NCI-H1092 (cell line): Measurements from ENCODE around the gene RPS6KC1.
"Not testable (repeated sequence)": the region's sequence is repeated elsewhere in the genome, so short reads cannot be mapped to it uniquely, and the experiment has no call there.

Source experiments
- DNase-seq: peaks from one replicate; lab custom pipeline; 2025; lab: John Stamatoyannopoulos, UW

The RPS6KC1 gene

DNA sequence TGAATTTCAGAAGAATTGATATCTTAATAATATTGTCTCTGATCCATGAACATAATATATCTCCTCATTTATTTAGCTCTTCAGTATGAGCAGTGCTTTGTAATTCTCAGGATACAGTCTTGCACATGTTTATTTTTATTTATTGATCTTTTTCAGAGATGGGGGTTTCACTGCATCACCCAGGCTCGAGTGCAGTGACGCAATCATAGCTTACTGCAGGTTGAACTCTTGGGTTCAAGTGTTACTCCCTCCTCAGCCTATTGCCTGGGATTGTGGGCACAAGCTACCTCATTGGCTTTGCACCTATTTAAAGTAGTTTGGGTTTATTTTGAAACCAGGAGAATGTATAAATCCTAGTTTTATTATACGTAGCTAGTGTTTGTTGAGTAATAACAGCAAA lies 4.7 kb downstream of the RPS6KC1 start:
- no peak for DNase-seq

GRCh38 chr1:213057264-213058059 lies 6.4 kb downstream of the RPS6KC1 start:
- no peak for DNase-seq

- no peak for DNase-seq
These were observed 9.8 kb downstream of the RPS6KC1 start for GRCh38 chr1:213060836-213061235.

- no peak for DNase-seq
These were observed 10.2 kb downstream of the RPS6KC1 start for GRCh38 chr1:213061263-213061662.

DNA sequence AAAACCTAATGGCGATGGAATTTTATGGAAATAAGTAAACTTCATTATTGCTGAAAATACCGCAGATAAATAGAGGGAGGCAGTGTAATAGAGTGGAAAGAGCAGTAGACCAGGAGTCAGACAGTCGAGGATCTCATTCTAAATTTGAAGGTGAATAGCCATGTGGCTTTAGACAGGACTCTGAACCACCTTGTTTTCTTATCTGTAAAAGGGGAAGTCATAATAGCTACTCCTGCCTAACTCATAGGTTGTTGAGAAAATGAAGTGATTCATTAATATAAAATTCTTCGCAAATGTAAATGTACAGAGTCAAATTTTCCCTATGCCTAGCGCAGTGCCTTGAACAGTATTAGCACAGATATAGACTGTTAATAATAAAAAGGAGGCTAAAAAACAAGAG lies 14.8 kb downstream of the RPS6KC1 start:
- no peak for DNase-seq

- no peak for DNase-seq
These were observed 15.3 kb downstream of the RPS6KC1 start for GRCh38 chr1:213066363-213066762.

DNA sequence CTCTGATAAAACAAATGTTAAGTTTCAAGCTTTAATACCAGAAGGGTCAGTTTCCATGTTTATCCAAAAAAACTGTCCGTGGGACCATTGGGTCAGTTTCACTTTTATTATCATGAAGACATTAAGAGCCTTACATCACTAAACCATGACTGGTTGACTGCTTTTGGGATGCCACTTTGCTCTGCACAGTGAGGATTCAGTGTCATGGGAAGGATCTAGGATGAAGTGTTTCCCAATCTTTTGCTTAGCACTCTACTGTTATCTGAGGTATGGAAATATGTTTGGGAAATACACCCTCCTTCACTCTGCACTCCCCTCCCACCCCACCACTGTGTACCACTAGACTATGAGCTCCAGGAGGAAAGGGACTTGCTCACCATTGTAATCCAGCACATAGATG lies 16.3 kb downstream of the RPS6KC1 start:
- DNase-seq = no peak

DNA sequence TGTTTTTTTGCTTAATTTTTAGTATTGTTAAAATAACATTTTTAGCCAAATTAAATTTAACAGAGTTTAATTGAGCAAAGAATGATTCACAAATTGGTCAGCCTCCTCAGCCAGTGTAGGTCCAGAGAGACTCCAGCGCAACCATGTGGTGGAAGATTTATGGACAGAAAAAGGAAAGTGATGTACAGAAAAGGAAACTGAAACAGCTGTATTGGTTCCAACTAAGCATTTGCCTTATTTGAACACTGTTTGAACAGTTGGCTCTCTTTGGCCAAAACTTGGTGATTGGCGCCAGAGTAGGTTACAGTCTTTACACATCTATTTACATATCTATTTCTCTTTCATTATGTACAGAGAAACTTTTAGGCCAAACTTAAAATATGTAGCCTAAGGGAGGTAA lies 19.4 kb downstream of the RPS6KC1 start:
- DNase-seq = no peak

- DNase-seq = no peak
These were observed 24.7 kb downstream of the RPS6KC1 start for GRCh38 chr1:213075725-213076124.

DNA sequence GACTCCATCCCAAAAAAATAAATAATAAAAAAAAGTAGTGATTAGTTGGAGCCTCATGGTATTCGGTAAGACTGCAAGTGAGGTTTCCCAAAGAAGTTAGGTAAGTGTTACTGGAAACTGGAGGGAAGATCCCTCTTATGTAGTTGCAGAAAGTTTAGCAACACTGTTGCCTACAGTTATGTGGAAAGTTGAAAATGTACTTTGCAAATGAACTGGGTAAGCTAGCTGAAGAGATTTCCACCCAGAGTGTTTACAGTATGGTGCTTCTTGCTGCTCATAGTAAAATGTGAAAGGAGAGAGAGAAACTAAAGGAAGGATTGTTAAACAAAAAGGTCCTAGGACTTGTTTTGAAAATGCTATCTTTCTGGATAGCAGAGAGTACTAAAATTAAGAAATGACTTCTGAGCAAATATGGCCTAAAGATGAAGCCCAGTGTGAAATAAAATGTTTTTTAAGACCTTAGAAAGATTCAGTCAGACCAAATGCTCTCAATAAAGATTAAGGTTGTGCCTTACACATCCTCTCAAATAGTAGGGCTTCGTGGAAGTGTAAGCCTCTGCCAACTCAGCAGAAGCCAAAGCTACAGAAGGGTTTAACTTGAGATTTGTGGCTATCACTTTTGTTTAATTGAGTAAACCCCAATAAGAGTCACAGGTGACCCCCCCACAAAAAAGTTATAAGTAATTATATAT lies 31.5 kb downstream of the RPS6KC1 start:
- no peak for DNase-seq

DNA sequence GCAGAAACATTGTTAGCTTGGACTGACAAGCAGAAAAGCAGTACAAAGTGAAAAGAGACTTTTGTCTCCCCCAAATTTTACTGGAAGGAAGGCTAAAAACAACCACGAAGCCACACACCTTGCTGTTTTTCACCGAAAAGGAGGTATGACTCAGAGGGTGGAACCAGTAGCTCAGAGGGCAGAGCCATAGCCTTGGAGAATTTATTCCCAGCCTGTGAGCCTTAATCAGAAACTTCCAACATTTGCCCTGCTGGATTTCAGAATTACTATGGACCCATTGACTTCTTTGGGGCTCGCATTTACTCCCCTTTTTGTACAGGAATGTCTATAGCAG lies 32.0 kb downstream of the RPS6KC1 start:
- no peak for DNase-seq

DNA sequence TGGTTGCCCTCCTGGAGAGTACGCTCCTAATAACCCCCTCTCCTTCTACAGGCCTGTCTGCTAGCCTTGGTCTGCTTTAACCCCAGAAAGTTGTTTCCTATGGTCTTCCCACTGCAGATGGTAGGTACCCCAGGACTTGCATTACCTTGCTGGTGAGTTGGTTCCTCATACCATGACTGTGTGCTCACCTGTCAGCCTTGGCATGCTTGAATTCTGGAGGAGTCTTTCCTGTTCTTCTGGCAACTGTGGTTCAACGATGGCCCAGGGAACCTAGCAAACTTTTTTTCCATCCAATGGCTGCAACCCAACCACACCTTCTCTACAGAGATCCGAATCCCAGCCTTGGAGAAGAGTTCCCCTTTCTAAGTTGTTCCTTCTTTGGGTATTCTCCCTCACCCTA lies 36.9 kb downstream of the RPS6KC1 start:
- no peak for DNase-seq

- no peak for DNase-seq
These were observed 39.1 kb downstream of the RPS6KC1 start for GRCh38 chr1:213089924-213090677.

GRCh38 chr1:213094446-213094845 lies 43.4 kb downstream of the RPS6KC1 start:
- no peak for DNase-seq

GRCh38 chr1:213095467-213095866 lies 44.4 kb downstream of the RPS6KC1 start:
- DNase-seq = no peak

DNA sequence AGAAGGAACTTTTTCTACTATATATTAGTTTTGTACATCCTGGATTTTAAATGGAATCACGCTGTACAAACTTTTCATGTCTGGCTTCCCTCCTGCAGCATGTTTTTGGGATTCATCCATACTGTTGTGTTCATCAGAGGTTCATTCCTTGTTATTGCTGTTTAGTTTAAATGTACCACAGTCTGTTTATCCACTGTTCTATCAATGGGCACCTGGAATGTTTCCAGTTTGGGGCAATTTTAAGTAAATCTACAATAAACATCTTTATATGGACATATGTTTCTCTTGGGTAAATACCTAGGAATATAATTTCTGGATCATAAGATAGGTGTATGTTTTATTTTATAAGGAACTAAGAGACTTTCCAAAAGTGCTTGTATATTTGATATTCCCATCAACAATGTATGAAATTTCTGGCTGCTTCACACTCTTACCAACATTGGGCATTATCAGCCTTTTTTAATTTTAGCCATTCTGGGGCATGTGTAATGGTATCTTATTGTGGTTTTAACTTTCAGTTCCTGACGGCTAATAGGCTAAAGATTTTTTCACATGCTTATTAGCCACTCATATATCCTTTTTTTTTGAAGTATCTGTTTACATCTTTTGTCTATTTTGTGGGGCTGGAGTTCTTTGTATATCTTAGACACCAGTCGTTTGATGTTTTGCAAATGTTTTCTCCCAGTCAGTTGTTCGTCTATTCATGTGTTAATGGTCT lies 48.8 kb downstream of the RPS6KC1 start:
- no peak for DNase-seq

DNA sequence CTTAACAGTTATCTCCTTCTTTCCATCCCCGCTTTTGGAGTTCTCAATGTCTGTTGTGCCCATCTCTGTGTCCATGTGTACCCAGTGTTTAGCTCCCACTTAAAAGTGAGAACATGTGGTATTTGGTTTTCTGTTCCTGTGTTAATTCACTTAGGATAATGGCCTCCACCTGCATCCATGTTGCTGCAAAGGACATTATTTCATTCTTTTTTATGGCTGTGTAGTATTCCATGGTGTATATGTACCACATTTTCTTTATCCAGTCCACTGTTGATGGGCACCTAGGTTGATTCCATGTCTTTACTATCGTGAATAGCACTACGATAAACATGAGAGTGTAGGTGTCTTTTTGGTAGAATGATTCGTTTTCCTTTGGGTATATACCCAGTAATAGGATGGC lies 49.5 kb downstream of the RPS6KC1 start:
- not testable (repeated sequence) for DNase-seq

DNA sequence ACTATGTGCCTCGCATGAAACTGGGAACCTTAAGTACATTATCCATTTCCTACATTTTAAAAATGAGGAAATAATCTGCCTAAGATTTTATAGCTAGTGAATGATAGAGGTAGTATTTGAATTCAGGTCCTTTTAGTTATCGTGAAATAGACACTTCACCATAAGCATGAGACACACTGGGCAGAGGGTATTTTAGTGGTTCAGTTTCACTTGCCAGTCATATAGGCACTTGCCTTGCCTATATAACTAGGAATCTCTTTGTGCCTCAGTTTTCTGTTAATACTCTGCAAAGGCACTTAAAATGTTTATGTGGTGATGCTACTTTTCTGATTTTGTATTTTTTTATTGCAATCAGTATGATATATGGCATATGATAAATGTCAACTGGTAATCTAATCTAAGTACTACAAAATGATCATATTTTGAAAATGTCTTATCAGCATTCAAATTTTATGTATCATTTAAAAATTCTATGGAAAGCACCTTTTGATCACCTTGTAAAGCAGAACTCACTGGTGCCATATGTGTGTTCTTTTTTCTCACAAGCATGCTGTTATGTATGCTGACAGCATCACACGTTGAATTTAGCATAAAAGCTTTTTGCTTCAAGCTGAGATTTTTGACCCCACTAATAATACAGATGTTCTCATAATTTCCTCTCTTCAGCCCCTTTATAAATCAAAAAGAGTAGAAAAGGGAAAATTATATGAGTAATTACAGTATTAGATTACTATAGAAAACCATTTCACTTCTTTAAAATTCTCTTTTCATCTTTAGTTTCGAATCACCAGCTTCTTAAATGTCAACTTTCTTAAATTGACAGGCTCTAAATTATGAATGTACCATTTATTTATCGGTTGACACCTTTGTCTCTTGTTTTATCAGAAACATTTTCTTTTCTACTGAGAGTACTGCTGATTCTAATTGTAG lies 52.6 kb downstream of the RPS6KC1 start:
- no peak for DNase-seq

GRCh38 chr1:213104604-213105003 lies 53.6 kb downstream of the RPS6KC1 start:
- no peak for DNase-seq

- no peak for DNase-seq
These were observed 55.3 kb downstream of the RPS6KC1 start for GRCh38 chr1:213106298-213106697.

GRCh38 chr1:213107613-213108012 lies 56.6 kb downstream of the RPS6KC1 start:
- DNase-seq = no peak
